Measurements from ENCODE around the gene NASP.
"Not testable (repeated sequence)": the region's sequence is repeated elsewhere in the genome, so short reads cannot be mapped to it uniquely, and the experiment has no call there.

NASP gene

GRCh38 chr1:45569571-45569961 lies 14.3 kb upstream of the NASP start:
- DNase-seq (ENCODE audit: low read depth in 2 of 2) = no peak

GRCh38 chr1:45569962-45570581 lies 13.8 kb upstream of the NASP start:
- DNase-seq (ENCODE audit: low read depth in 2 of 2) = peak; percentile 40 to 42

- DNase-seq (ENCODE audit: low read depth in 2 of 2) = no peak
These were observed 13.2 kb upstream of the NASP start for GRCh38 chr1:45570631-45571030.

- DNase-seq (ENCODE audit: low read depth in 2 of 2) = no peak
These were observed 10.5 kb upstream of the NASP start for GRCh38 chr1:45573231-45573804.

- no peak for DNase-seq (ENCODE audit: low read depth in 2 of 2)
These were observed 9.7 kb upstream of the NASP start for GRCh38 chr1:45574105-45574626.

- DNase-seq (ENCODE audit: low read depth in 2 of 2) = peak; percentile 81 to 84
These were observed 576 bp upstream of the NASP start for GRCh38 chr1:45583264-45583665.

GRCh38 chr1:45584351-45585109 lies 689 bp downstream of the NASP start:
- peak; percentile 62 to 80 for DNase-seq (ENCODE audit: low read depth in 2 of 2)

GRCh38 chr1:45585110-45585426 lies 1.2 kb downstream of the NASP start:
- no peak for DNase-seq (ENCODE audit: low read depth in 2 of 2)

- DNase-seq (ENCODE audit: low read depth in 2 of 2) = no peak
These were observed 1.7 kb downstream of the NASP start for GRCh38 chr1:45585496-45586075.

- no peak for DNase-seq (ENCODE audit: low read depth in 2 of 2)
These were observed 2.9 kb downstream of the NASP start for GRCh38 chr1:45586769-45587168.

GRCh38 chr1:45589861-45590260 lies 6.0 kb downstream of the NASP start:
- no peak for DNase-seq (ENCODE audit: low read depth in 2 of 2)

- DNase-seq (ENCODE audit: low read depth in 2 of 2) = no peak
These were observed 10.6 kb downstream of the NASP start for GRCh38 chr1:45594412-45594811.

- DNase-seq (ENCODE audit: low read depth in 2 of 2) = not testable (repeated sequence)
These were observed 12.9 kb downstream of the NASP start for GRCh38 chr1:45596765-45597164.

GRCh38 chr1:45604239-45604638 lies 20.4 kb downstream of the NASP start:
- no peak for DNase-seq (ENCODE audit: low read depth in 2 of 2)

- no peak for DNase-seq (ENCODE audit: low read depth in 2 of 2)
These were observed 23.7 kb downstream of the NASP start for GRCh38 chr1:45607404-45608074.

GRCh38 chr1:45608175-45609156 lies 24.6 kb downstream of the NASP start:
- DNase-seq (ENCODE audit: low read depth in 2 of 2) = no peak

GRCh38 chr1:45610589-45611226 lies 26.9 kb downstream of the NASP start:
- no peak for DNase-seq (ENCODE audit: low read depth in 2 of 2)

- DNase-seq (ENCODE audit: low read depth in 2 of 2) = no peak
These were observed 29.2 kb downstream of the NASP start for GRCh38 chr1:45612941-45613579.

GRCh38 chr1:45615885-45616284 lies 32.0 kb downstream of the NASP start:
- DNase-seq (ENCODE audit: low read depth in 2 of 2) = no peak

- DNase-seq (ENCODE audit: low read depth in 2 of 2) = no peak
These were observed 33.8 kb downstream of the NASP start for GRCh38 chr1:45617618-45618017.

Measured in stimulated activated CD4-positive, alpha-beta T cell treated with anti-CD3 and anti-CD28 coated beads, Interleukin-1b, Interleukin-23, amount 100 ng/mL, for 1 hour (primary cell).